ENCODE data around the gene CHST6. TPM values are rescaled to one million over a fixed set of nuclear protein-coding genes. Genes with fewer than 3 reads are reported as not detected.

The CHST6 gene
- total RNA-seq, 8 experiments from 2014 or later: 0.10 to 9.6 (median 0.49) TPM

- Histone ChIP-seq H3K27ac (no peak overlapping the region), H3K4me1 (replicated peaks in 1 of 2) (no peaks in the 10 kb centered on the region), H3K4me3 (no peak overlapping the region)
- in situ Hi-C loops (cut with MboI; ENCODE audit: low pct_unique_long_range_greater_than_20kb in 2 of 9, low sequenced_read_pairs in 9 of 9, unreplicated experiment in 9 of 9): loop anchor here in 1 of 9 experiments (25.0 kb wide), 1 partner anchor 281 kb away; no protein-coding TSS in a partner anchor
- ATAC-seq (replicated peaks in 6 of 8): no peak
- WGBS, 10 experiments: 60 to 100% (median 85%) methylated on average over 1 to 6 of the region's 7 CpGs; no CpG with 5 or more reads in 2 of the 10 experiments
Observed at GRCh38 chr16:75481475-75481874, 13.8 kb downstream of the CHST6 start.

GRCh38 chr16:75479421-75479990 lies 15.7 kb downstream of the CHST6 start:
- no peak overlapping the region for H3K4me3 ChIP-seq
- ATAC-seq (replicated peaks in 6 of 8): no peak
- no peaks in the 10 kb centered on the region for H3K4me1 ChIP-seq (replicated peaks in 1 of 2)
- H3K27ac ChIP-seq: no peak overlapping the region
- WGBS, 10 experiments: 60 to 100% (median 93%) methylated on average over 1 to 16 of the region's 47 CpGs; no CpG with 5 or more reads in 4 of the 10 experiments
- in situ Hi-C loops (cut with MboI; ENCODE audit: low pct_unique_long_range_greater_than_20kb in 2 of 9, low sequenced_read_pairs in 9 of 9, unreplicated experiment in 9 of 9): loop anchor here in 1 of 9 experiments (25.0 kb wide), 1 partner anchor 283 kb away; no protein-coding TSS in a partner anchor

DNA sequence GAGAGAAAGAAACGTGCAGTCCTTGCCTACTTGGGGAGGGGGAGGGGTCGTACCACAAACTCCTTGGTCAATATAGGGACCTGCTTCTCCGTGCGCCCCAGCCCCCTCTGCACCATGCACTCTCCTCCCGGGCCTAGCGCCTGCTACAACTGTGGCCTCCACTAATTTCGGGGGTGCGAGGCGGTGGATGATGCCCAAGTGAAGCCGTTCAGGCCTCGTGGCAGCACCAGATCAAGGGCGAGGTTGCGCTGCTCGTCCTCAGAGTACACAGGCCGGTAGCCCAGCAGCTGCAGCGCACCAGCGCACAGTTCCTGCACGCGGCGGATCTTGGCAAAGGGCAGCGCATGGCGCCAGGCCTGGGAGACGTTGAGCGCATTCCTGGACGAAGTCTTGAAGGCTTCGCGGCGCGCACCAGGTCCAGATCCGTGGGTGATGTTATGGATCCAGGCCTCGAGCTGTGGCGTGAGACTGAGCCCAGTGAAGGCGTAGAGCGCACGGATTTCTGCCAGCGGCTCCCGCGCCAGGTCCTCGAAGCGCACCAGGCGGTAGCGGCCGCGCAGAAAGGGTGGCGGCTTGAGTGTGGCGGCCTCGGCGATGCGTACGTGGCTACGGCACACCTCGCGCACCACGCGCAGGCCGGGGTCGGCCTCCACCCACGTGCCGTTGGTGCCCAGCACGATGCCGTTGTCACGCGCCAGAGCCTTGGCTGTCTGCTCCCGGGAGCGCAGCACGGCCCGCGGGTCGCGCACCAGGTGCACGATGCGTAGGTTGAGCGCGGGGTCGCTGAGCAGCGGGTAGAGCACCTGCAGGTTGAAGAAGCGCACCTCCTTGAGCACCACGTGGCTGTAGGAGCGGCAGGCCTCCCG lies 16.5 kb downstream of the CHST6 start:
- no peak overlapping the region for H3K27ac ChIP-seq
- no peak for ATAC-seq (replicated peaks in 6 of 8)
- H3K4me1 ChIP-seq (replicated peaks in 1 of 2): no peaks in the 10 kb centered on the region
- H3K4me3 ChIP-seq: no peak overlapping the region
- in situ Hi-C loops (cut with MboI; ENCODE audit: low pct_unique_long_range_greater_than_20kb in 2 of 9, low sequenced_read_pairs in 9 of 9, unreplicated experiment in 9 of 9): loop anchor here in 1 of 9 experiments (25.0 kb wide), 1 partner anchor 284 kb away; no protein-coding TSS in a partner anchor
- 93 to 100% (median 96%) methylated on average over 1 to 46 of the region's 80 CpGs; no CpG with 5 or more reads in 4 of the 10 experiments for WGBS, 10 experiments

DNA sequence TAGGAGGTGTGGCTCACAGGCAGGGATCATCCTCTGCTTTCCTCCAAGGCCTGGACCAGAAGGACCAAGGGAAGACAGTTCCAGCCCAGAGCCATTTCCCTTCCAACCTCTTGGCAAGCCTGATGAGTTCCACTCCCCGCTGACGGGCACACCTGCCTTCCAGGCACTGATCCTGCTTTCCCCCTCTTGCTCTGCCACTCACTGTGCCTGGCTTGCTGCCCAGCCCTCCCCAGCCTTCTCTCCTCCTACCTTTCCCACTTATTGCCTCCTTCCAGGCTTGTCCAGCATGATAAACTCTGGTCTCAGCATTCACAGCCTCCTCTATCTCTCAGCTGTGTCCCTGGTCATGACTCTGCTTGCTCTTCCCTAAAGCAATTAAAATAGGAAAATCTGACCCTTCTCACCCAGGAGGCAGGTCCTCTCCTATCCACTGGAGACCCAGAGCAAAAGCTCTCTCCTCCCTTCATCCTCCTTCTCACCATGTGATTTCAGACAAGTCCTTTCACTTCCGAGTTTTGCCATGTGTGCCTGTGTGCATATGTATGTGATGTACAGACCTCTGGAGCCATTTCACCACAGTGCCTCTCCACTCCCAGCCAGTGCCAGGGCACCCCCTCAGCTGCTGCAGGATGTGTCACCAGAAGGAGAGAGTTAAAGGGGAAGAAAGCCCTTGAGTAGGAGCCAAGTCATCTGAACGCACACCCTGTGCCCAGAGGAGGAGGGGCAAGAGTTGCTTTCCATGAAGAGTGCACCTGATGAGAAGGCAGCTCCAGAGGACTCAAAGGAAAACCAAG lies 17.4 kb downstream of the CHST6 start:
- Histone ChIP-seq H3K4me1 (replicated peaks in 1 of 2) (no peaks in the 10 kb centered on the region), H3K4me3 (no peak overlapping the region), H3K27ac (no peak overlapping the region)
- WGBS, 10 experiments: 25 to 100% (median 80%) methylated on average over 1 to 3 of the region's 4 CpGs; no CpG with 5 or more reads in 3 of the 10 experiments
- in situ Hi-C loops (cut with MboI; ENCODE audit: low pct_unique_long_range_greater_than_20kb in 2 of 9, low sequenced_read_pairs in 9 of 9, unreplicated experiment in 9 of 9): loop anchor here in 1 of 9 experiments (25.0 kb wide), 1 partner anchor 284 kb away; no protein-coding TSS in a partner anchor
- ATAC-seq (replicated peaks in 6 of 8): peak in 2 of 8 experiments; percentile 61 to 89

DNA sequence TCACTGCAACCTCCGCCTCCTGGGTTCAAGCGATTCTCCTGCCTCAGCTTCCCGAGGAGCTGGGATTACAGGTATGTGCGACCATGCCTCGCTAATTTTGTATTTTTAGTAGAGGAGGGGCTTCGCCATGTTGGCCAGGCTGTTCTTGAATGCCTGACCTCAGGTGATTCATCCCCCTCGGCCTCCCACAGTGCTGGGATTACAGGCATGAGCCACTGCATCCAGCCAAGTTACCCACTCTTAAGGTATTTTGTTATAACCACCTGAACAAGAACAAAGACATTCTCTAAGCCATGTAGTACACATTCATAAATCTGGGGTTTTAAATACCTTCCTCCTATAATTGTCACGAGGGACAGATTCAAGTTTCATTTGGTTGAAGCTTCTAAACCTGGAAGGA lies 18.4 kb downstream of the CHST6 start:
- no peak overlapping the region for H3K27ac ChIP-seq
- no peak overlapping the region for H3K4me3 ChIP-seq
- no peak for ATAC-seq (replicated peaks in 6 of 8)
- H3K4me1 ChIP-seq (replicated peaks in 1 of 2): no peaks in the 10 kb centered on the region
- WGBS, 10 experiments: 28 to 100% (median 73%) methylated on average over 1 to 6 of the region's 8 CpGs; no CpG with 5 or more reads in 3 of the 10 experiments
- in situ Hi-C loops (cut with MboI; ENCODE audit: low pct_unique_long_range_greater_than_20kb in 2 of 9, low sequenced_read_pairs in 9 of 9, unreplicated experiment in 9 of 9): loop anchor here in 1 of 9 experiments (25.0 kb wide), 1 partner anchor 285 kb away; no protein-coding TSS in a partner anchor

DNA sequence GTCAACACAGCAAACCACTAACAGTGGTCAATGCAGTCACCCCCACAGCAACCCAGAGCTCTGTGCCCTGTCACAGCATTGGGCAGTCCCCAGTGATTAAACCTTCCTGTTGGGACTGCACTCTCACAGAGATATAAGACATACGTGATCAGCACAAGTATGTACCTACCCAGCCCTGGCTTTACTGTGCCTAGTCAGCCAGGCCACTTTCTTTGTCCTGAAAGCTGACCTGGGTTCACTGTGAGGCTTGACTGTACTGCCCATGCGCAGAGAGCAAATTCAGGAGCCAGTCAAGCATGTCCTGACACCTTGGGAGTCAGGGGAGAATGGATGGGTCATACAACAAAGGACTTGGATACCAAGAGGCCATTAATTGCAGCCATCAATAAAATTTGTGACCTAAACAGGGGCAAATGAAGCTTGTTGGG lies 19.8 kb downstream of the CHST6 start:
- Histone ChIP-seq H3K4me3 (no peak overlapping the region), H3K4me1 (replicated peaks in 1 of 2) (no peaks in the 10 kb centered on the region), H3K27ac (no peak overlapping the region)
- WGBS, 10 experiments: 0 to 100% (median 79%) methylated on average over 1 to 2 of the region's 2 CpGs; no CpG with 5 or more reads in 4 of the 10 experiments
- in situ Hi-C loops (cut with MboI; ENCODE audit: low pct_unique_long_range_greater_than_20kb in 2 of 9, low sequenced_read_pairs in 9 of 9, unreplicated experiment in 9 of 9): loop anchor here in 1 of 9 experiments (25.0 kb wide), 1 partner anchor 287 kb away; no protein-coding TSS in a partner anchor
- no peak for ATAC-seq (replicated peaks in 6 of 8)

DNA sequence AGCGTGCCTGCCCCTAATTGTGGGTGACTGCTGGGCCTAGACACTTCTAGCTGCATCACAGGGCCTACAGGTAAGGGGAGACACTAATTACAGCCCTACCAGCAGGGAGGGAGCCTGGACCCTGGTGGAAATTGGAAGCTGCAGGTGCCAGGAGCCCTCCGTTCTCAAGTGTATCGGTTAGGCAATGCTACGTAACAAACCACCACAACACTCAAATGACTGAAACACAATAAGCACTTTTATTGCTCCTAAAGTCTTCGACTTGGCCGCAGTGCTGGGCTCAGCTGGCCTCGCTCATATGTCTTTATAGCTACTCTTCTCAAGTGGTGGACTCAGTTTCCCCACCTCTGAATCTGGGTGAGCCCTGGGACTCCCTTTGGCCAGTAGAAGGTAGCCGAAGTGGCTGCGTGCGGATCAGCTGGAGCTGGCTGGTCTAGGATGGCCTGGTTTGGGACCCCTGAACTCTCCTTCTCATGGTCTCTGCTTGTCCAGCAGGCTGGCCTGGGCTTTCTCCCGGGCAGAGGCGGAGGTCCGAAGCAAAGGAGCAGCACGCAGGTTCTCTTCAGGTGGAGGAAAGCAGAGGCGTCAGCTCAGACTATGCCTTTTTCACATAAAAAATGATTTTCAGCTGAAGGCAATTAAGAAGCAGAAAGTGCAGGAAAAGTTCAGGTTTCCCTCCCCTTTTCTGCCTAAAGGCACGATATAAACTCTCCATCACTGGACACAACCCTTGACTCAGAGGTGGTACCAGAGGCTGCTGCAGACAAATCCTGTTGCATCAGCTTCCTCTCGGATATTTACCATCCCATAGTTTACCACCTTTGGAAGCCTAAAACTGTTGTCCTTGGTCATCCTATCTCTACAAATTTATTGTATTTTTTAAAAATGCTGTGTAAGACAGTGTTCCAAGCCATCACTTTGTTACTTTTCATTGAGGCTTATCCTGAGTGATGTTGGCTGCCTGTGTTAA lies 22.0 kb downstream of the CHST6 start:
- no peak overlapping the region for H3K4me3 ChIP-seq
- no peaks in the 10 kb centered on the region for H3K4me1 ChIP-seq (replicated peaks in 1 of 2)
- no peak overlapping the region for H3K27ac ChIP-seq
- in situ Hi-C loops (cut with MboI; ENCODE audit: low pct_unique_long_range_greater_than_20kb in 2 of 9, low sequenced_read_pairs in 9 of 9, unreplicated experiment in 9 of 9): loop anchor here in 2 of 9 experiments (25.0 kb wide), 2 partner anchors 139 to 289 kb away; partner anchors contain the start of gene ADAT1 (in 1 of the 2)
- no peak for ATAC-seq (replicated peaks in 6 of 8)
- 68 to 100% (median 96%) methylated on average over 1 to 9 of the region's 17 CpGs; no CpG with 5 or more reads in 2 of the 10 experiments for WGBS, 10 experiments

DNA sequence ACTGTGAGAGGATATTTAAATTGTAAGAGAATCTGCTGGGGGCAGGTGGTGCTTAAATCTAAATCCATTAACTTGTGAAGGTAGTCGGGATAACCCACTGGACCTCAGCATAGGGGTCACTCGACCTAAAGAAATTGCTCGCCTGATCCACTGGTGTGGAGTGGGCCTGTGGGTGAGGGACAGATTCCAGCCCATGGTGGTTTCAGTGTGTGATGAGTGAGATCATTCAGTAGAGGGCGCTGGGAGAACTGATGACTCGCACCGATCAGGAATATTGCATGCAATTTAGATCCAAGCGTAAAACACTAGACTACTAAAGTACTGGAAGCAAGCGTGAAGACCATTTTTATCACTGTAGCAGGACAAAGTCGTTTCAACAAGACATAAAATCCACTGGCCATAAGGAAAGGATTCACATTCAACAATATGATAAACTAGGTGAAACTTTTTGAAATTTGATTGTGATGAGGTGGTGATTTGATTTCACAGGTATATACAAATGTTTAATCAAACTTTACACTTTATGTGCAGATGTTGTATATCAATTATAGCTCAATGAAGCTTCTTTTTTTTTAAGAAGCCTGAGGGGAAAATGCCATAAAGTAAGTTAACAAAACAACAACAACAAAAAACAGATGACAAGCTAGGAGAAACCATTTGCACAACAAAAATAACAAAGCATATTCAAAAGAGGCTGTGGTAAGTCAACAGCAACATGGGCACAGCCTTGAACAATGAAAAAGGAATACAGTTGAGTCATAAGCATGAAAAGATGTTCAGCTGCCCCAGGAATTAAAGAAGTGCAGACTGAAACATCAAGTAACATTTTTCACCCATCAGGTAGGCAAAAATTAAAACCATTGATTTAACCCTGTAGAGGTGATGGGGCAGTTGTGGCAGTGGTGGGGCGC lies 23.3 kb downstream of the CHST6 start:
- 0 to 33% (median 8%) methylated on average over 2 to 8 of the region's 10 CpGs for WGBS, 10 experiments
- no peak overlapping the region for H3K4me3 ChIP-seq
- in situ Hi-C loops (cut with MboI; ENCODE audit: low pct_unique_long_range_greater_than_20kb in 2 of 9, low sequenced_read_pairs in 9 of 9, unreplicated experiment in 9 of 9): loop anchor here in 2 of 9 experiments (25.0 kb wide), 2 partner anchors 140 to 290 kb away; partner anchors contain the start of gene ADAT1 (in 1 of the 2)
- H3K4me1 ChIP-seq (replicated peaks in 1 of 2): no peaks in the 10 kb centered on the region
- ATAC-seq (replicated peaks in 6 of 8): peak; percentile 91 to 100 (median 99)
- H3K27ac ChIP-seq: no peak overlapping the region

DNA sequence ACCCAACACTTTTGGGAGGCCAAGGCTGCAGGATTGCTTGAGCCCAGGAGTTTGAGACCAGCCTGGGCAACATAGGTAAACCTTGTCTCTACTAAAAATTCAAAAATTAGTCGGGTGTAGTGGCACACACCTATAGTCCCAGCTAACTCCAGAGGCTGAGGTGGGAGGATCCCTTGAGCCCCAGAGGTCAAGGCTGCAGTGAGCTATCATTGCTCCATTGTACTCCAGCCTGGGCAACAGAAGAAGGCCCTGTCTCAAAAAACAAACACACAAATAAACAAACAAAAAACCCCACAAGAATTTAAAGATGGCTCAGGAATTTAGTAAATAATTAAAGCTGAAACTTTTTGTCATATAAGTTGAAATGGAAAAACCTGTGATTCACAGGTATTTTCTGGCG lies 28.5 kb downstream of the CHST6 start:
- H3K4me1 ChIP-seq (replicated peaks in 1 of 2): peaks cover 6 to 7% of the 10 kb centered on the region in 2 donors
- in situ Hi-C loops (cut with MboI; ENCODE audit: low pct_unique_long_range_greater_than_20kb in 2 of 9, low sequenced_read_pairs in 9 of 9, unreplicated experiment in 9 of 9): loop anchor here in 2 of 9 experiments (25.0 kb wide), 2 partner anchors 146 to 296 kb away; partner anchors contain the start of gene ADAT1 (in 1 of the 2)
- no peak overlapping the region for H3K27ac ChIP-seq
- ATAC-seq (replicated peaks in 6 of 8): no peak
- no peak overlapping the region for H3K4me3 ChIP-seq
- 17 to 100% (median 75%) methylated on average over 1 to 2 of the region's 2 CpGs for WGBS, 10 experiments

DNA sequence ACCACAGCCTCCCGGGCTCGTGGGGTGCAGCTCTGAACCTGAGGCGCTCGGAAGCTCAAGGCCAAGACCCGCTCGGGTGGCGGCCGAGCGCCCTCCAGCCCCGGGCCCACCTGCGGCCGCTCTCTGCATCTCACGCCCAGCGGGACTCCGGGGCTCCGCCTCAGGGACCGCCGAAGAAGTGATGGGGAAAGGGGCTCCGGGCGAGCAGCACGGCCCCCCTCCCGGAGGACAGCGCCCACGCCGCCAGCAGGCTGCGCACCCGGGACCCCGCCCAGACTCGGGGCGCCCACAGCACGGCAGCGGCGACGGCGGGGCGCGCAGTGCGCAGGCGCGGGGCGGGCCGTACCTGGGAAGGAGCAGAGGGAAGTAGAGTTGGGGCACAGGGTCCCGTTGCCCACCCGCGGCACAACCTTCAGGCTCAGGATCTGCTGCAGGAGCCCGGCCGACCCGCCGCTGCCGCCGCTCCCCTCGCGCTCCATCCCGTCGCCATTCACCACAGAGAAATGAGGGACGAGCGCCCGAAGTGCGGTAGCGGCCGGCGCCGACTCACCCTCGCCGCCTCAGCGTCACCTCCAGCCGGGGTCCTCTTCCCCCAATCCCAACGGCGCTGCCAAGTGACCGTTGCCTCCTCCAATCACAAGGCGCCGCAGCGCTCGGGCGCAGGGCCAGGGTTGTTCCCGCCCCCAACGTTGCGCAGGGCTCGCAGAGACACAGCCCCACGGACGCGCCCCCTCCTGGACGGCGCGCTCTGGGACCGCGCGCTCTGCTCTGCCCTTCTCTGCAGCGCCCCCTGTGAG lies 30.9 kb downstream of the CHST6 start, which contains the start of gene TMEM170A:
Gene TMEM170A, minus strand, starts transcription at position 568 of the 797 bp plus-strand sequence. Its CDS starts 89 bp downstream, at position 479.
- H3K27ac ChIP-seq: peak within 1 kb of the TSS; percentile 80 to 89
- in situ Hi-C loops (cut with MboI; ENCODE audit: low pct_unique_long_range_greater_than_20kb in 2 of 9, low sequenced_read_pairs in 9 of 9, unreplicated experiment in 9 of 9): loop anchor here in 2 of 9 experiments (25.0 kb wide), 2 partner anchors 148 to 298 kb away; partner anchors contain the start of gene ADAT1 (in 1 of the 2)
- H3K4me3 ChIP-seq: peak within 1 kb of the TSS; percentile 56 to 92 (median 79)
- 0% methylated on average over 3 to 14 of the region's 89 CpGs; no CpG with 5 or more reads in 7 of the 10 experiments for WGBS, 10 experiments
- peak; percentile 91 to 97 (median 95) for ATAC-seq (replicated peaks in 6 of 8)
- H3K4me1 ChIP-seq (replicated peaks in 1 of 2): peaks cover 7 to 13% of the 10 kb centered on the region in 2 donors
